ENCODE results near the gene ENG. TPM values are rescaled to one million over a fixed set of nuclear protein-coding genes. Genes with fewer than 3 reads are reported as not detected.
A peak's percentile ranks its signal among the peaks of the same experiment; 100 is the strongest.

The ENG gene
- polyA plus RNA-seq, 3 donors: 15.7 to 26.0 (median 17.9) TPM

- no peaks in the 10 kb centered on the region for H3K27me3 ChIP-seq (ENCODE audit: control insufficient read depth in 2 of 2, insufficient read depth in 2 of 2, low read length in 2 of 2)
- H3K9me3 ChIP-seq (replicated peaks in 1 of 2; ENCODE audit: control insufficient read depth in 1 of 2, insufficient read depth in 1 of 2, low read length in 2 of 2): no peaks in the 10 kb centered on the region
- peak within 1 kb of the TSS; percentile 96 to 98 for H3K27ac ChIP-seq (ENCODE audit: low read depth in 1 of 2, low read length in 2 of 2)
- H2AFZ ChIP-seq (ENCODE audit: insufficient read depth, low read depth, low read length, poor library complexity, severe bottlenecking): no peak within 1 kb of the TSS
- peaks cover 0 to 6% (median 0%) of the 10 kb centered on the region in 7 donors for H3K9me3 Mint-ChIP-seq
- TF ChIP-seq CTCF (IDR thresholded peaks at IDR 0.05): no peak
- H3K4me1 Mint-ChIP-seq: peaks cover 75% of the 10 kb centered on the region
- peak within 1 kb of the TSS; percentile 93 to 99 (median 98) for H3K27ac Mint-ChIP-seq
- H3K79me2 ChIP-seq (ENCODE audit: insufficient read depth, low read length): peaks cover 80% of the 10 kb centered on the region
- peaks cover 41% of the 10 kb centered on the region for H4K20me1 ChIP-seq (ENCODE audit: insufficient read depth, low read length)
- DNase-seq: peak; percentile 84 to 88 (median 86)
- peak within 1 kb of the TSS; percentile 90 for H3K9ac ChIP-seq (ENCODE audit: insufficient read depth, low read length, poor library complexity, severe bottlenecking)
- intact Hi-C loops (cut with micrococcal nuclease): loop anchor here in 1 of 2 donors (5.0 kb wide), 1 partner anchor 139 kb away; the partner anchor contains the start of gene ST6GALNAC4
- peaks cover 0 to 7% (median 0%) of the 10 kb centered on the region in 3 donors for H3K27me3 Mint-ChIP-seq (ENCODE audit: low read depth in 3 of 3)
- peaks cover 84 to 87% of the 10 kb centered on the region in 2 donors for H3K4me1 ChIP-seq (ENCODE audit: control insufficient read depth in 1 of 2, insufficient read depth in 2 of 2, low read length in 2 of 2)
- peaks cover 10 to 17% of the 10 kb centered on the region in 2 donors for H3K36me3 ChIP-seq (replicated peaks in 1 of 2; ENCODE audit: control insufficient read depth in 1 of 2, insufficient read depth in 2 of 2, low read length in 2 of 2)
- peak within 1 kb of the TSS; percentile 99 to 100 for H3K4me3 Mint-ChIP-seq
- WGBS (ENCODE audit: insufficient coverage): 0% methylated on average over 12 of the region's 13 CpGs
- H3K4me3 ChIP-seq (replicated peaks in 1 of 3; ENCODE audit: low read depth in 2 of 3, low read length in 3 of 3): peak within 1 kb of the TSS; percentile 74 to 98 (median 91)
- peak within 1 kb of the TSS; percentile 89 for H3K4me2 ChIP-seq (replicated peaks; ENCODE audit: extremely low read depth, low read length, poor library complexity, severe bottlenecking)
- peaks cover 13 to 32% of the 10 kb centered on the region in 2 donors for H3K36me3 Mint-ChIP-seq
These were observed 76.0 kb downstream of the ENG start, which contains the start of gene SH2D3C for GRCh38 chr9:127778280-127779135. SH2D3C (minus strand) TSS chr9:127778666; CDS start chr9:127778627, 39 bp downstream.

GRCh38 chr9:127777368-127777980 lies 77.0 kb downstream of the ENG start:
- Histone ChIP-seq H4K20me1 (ENCODE audit: insufficient read depth, low read length) (peaks cover 51% of the 10 kb centered on the region), H2AFZ (ENCODE audit: insufficient read depth, low read depth, low read length, poor library complexity, severe bottlenecking) (no peak overlapping the region), H3K4me1 (ENCODE audit: control insufficient read depth in 1 of 2, insufficient read depth in 2 of 2, low read length in 2 of 2) (peaks cover 79 to 87% of the 10 kb centered on the region in 2 donors), H3K27me3 (ENCODE audit: control insufficient read depth in 2 of 2, insufficient read depth in 2 of 2, low read length in 2 of 2) (no peaks in the 10 kb centered on the region), H3K79me2 (ENCODE audit: insufficient read depth, low read length) (peaks cover 91% of the 10 kb centered on the region), H3K4me2 (replicated peaks; ENCODE audit: extremely low read depth, low read length, poor library complexity, severe bottlenecking) (peak overlapping the region; percentile 89), H3K36me3 (replicated peaks in 1 of 2; ENCODE audit: control insufficient read depth in 1 of 2, insufficient read depth in 2 of 2, low read length in 2 of 2) (peaks cover 20 to 28% of the 10 kb centered on the region in 2 donors), H3K9me3 (replicated peaks in 1 of 2; ENCODE audit: control insufficient read depth in 1 of 2, insufficient read depth in 1 of 2, low read length in 2 of 2) (no peaks in the 10 kb centered on the region), H3K27ac (ENCODE audit: low read depth in 1 of 2, low read length in 2 of 2) (peak overlapping the region; percentile 96 to 98), H3K9ac (ENCODE audit: insufficient read depth, low read length, poor library complexity, severe bottlenecking) (peak overlapping the region; percentile 90), H3K4me3 (replicated peaks in 1 of 3; ENCODE audit: low read depth in 2 of 3, low read length in 3 of 3) (peak overlapping the region; percentile 74 to 98 (median 91))
- Mint-ChIP-seq H3K9me3 (peaks cover 0 to 6% (median 0%) of the 10 kb centered on the region in 7 donors), H3K4me1 (peaks cover 73% of the 10 kb centered on the region), H3K36me3 (peaks cover 22 to 39% of the 10 kb centered on the region in 2 donors), H3K4me3 (peak overlapping the region; percentile 99 to 100), H3K27ac (peak overlapping the region; percentile 93 to 99 (median 98)), H3K27me3 (ENCODE audit: low read depth in 3 of 3) (peaks cover 0 to 7% (median 2%) of the 10 kb centered on the region in 3 donors)
- no peak for TF ChIP-seq CTCF (IDR thresholded peaks at IDR 0.05)
- intact Hi-C loops (cut with micrococcal nuclease): loop anchor here in 1 of 2 donors (5.0 kb wide), 1 partner anchor 140 kb away; the partner anchor contains the start of gene ST6GALNAC4
- 6% methylated on average over 11 of the region's 18 CpGs for WGBS (ENCODE audit: insufficient coverage)
- no peak for DNase-seq

All from CD14-positive monocyte (primary cell).